Neural cell (in vitro differentiated cells): ENCODE data around the gene BNIP5. TPM values are rescaled to one million over a fixed set of nuclear protein-coding genes. Genes with fewer than 3 reads are reported as not detected.
A peak's percentile ranks its signal among the peaks of the same experiment; 100 is the strongest.

Experiments
- H2AFZ ChIP-seq: fragments of 200-600, 300-800 bp; sonication (generic), shearing (Covaris generic); 2 replicates; pipeline ENCODE4 v1.6.0; 2014; ENCODE audit warnings: low read depth, mild to moderate bottlenecking, antibody characterized with exemption, low read length, moderate library complexity
- H3F3A ChIP-seq: fragments of 200-600 bp; shearing (Covaris generic); 2 replicates; pipeline ENCODE4 v1.6.1; 2016; ENCODE audit warnings: mild to moderate bottlenecking, moderate library complexity, mixed read lengths, antibody characterized with exemption, low read length; ENCODE audit not compliant: insufficient read depth, poor library complexity, severe bottlenecking
- H3K27ac ChIP-seq: fragments of 200-600, 300-800 bp; sonication (generic), shearing (Covaris generic); 2 replicates; pipeline ENCODE4 v1.5.1; 2014; ENCODE audit warnings: mild to moderate bottlenecking, low read length, moderate library complexity
- H3K27me3 ChIP-seq: fragments of 300-800, 200-600 bp; sonication (generic), shearing (Covaris generic); 2 replicates; pipeline ENCODE4 v1.6.0; 2014; ENCODE audit warnings: mild to moderate bottlenecking, low read depth, low read length, moderate library complexity; ENCODE audit not compliant: insufficient read depth
- H3K36me3 ChIP-seq: fragments of 300-800, 200-600 bp; sonication (generic), shearing (Covaris generic); 2 replicates; pipeline ENCODE4 v1.5.1; 2014; ENCODE audit warnings: mild to moderate bottlenecking, antibody characterized with exemption, low read length, moderate library complexity; ENCODE audit not compliant: insufficient read depth
- H3K4me2 ChIP-seq: fragments of 300-800, 200-600 bp; sonication (generic), shearing (Covaris generic); 2 replicates; pipeline ENCODE4 v1.6.0; 2014; ENCODE audit warnings: mild to moderate bottlenecking, low read length
- H3K4me3 ChIP-seq: fragments of 300-800, 200-600 bp; sonication (generic), shearing (Covaris generic); 2 replicates; pipeline ENCODE4 v1.5.1; 2014; ENCODE audit warnings: mild to moderate bottlenecking, low read length, moderate library complexity
- H3K79me2 ChIP-seq: fragments of 200-600 bp; shearing (Covaris generic); replicated peaks from 2 replicates; pipeline ENCODE4 v1.6.0; 2014; ENCODE audit warnings: mild to moderate bottlenecking, low read length, moderate library complexity; ENCODE audit not compliant: insufficient read depth
- H3K9ac ChIP-seq: fragments of 300-800, 200-600 bp; sonication (generic), shearing (Covaris generic); 2 replicates; pipeline ENCODE4 v1.6.1; 2016; ENCODE audit warnings: mild to moderate bottlenecking, low read length, mixed read lengths
- H3K9me2 ChIP-seq: fragments of 200-600 bp; shearing (Covaris generic); 2 replicates; pipeline ENCODE4 v1.6.1; 2016; ENCODE audit warnings: mild to moderate bottlenecking, low read length, mixed read lengths; ENCODE audit not compliant: insufficient read depth
- H3K9me3 ChIP-seq: fragments of 200-600, 300-800 bp; sonication (generic), shearing (Covaris generic); 2 replicates; pipeline ENCODE4 v1.6.1; 2016; ENCODE audit warnings: mild to moderate bottlenecking, mixed run types, low read length, moderate library complexity, mixed read lengths
- H4K20me1 ChIP-seq: fragments of 200-600 bp; shearing (Covaris generic); 2 replicates; pipeline ENCODE4 v1.6.1; 2016; ENCODE audit warnings: mild to moderate bottlenecking, mixed run types; ENCODE audit not compliant: insufficient read depth
- EP300 ChIP-seq: fragments of 450-650 bp; conservative IDR thresholded peaks from 2 replicates; pipeline ENCODE4 v1.6.1; 2014; ENCODE audit warnings: antibody characterized with exemption, mild to moderate bottlenecking, moderate library complexity; ENCODE audit not compliant: poor library complexity, severe bottlenecking
- EZH2 ChIP-seq: fragments of 200-600, 300-800 bp; shearing (Covaris generic), sonication (generic); IDR thresholded peaks from 2 replicates; pipeline ENCODE4 v1.6.1; 2014; ENCODE audit warnings: antibody characterized with exemption, low read length, borderline replicate concordance, mild to moderate bottlenecking; ENCODE audit not compliant: insufficient read depth, poor library complexity, severe bottlenecking
- MXI1 ChIP-seq: fragments of 450-650 bp; conservative IDR thresholded peaks from 2 replicates; pipeline ENCODE4 v1.6.1; 2014; ENCODE audit warnings: antibody characterized with exemption, mild to moderate bottlenecking; ENCODE audit not compliant: poor library complexity, severe bottlenecking
- POLR2AphosphoS5 ChIP-seq: IDR thresholded peaks from 2 replicates; pipeline ENCODE4 v1.6.1; 2012
- RAD21 ChIP-seq: fragments of 450-650 bp; conservative IDR thresholded peaks from 2 replicates; pipeline ENCODE4 v1.6.1; 2014; ENCODE audit warnings: antibody characterized with exemption, mild to moderate bottlenecking, moderate library complexity
- SMC3 ChIP-seq: fragments of 450-650 bp; conservative IDR thresholded peaks from 2 replicates; pipeline ENCODE4 v1.6.1; 2014; ENCODE audit warnings: antibody characterized with exemption, mild to moderate bottlenecking, moderate library complexity; ENCODE audit not compliant: poor library complexity
- TAF1 ChIP-seq: IDR thresholded peaks from 2 replicates; pipeline ENCODE4 v1.6.1; 2012; ENCODE audit warnings: low read depth
- polyA plus RNA-seq: library from polyadenylated mRNA; depleted of rRNA; stranded (reverse); fragments of >200 nt; gene quantifications from 2 replicates; pipeline ENCODE4 v1.2.3, GENCODE V29; 2014
- TF ChIP-seq, protein P1 (sequence below): IDR thresholded peaks from 2 replicates; pipeline ENCODE4 v1.6.1; 2012; ENCODE audit warnings: borderline replicate concordance
- TF ChIP-seq, protein P2 (sequence below): fragments of 450-650 bp; IDR thresholded peaks from 2 replicates; pipeline ENCODE4 v1.5.1; 2014; ENCODE audit warnings: antibody characterized with exemption, mild to moderate bottlenecking, moderate library complexity; ENCODE audit not compliant: poor library complexity, severe bottlenecking

BNIP5 gene
- polyA plus RNA-seq, 1 donor from 2014 or later: not detected

DNA sequence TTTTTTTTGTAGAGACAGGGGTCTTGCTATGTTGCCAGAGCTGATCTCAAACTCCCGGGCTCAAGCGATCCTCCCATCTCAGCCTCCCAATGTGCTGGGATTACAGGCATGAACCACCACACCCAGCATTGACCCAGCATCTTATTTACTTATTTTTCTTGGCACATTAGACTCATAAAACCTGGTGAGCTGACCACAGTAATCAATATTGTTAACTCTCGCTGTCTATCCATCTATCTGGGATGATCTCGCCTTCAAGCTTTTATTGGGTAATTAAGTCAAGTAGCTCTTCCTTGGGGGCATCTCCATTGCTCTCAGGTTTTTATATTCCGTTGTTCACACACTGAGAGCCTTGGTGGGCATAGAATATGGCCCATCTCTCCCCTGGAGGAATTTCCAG, 49.8 kb downstream of the BNIP5 start:
- no peak for TF ChIP-seq SMC3
- no peak for TF ChIP-seq MXI1
- TF ChIP-seq, protein P1, sequence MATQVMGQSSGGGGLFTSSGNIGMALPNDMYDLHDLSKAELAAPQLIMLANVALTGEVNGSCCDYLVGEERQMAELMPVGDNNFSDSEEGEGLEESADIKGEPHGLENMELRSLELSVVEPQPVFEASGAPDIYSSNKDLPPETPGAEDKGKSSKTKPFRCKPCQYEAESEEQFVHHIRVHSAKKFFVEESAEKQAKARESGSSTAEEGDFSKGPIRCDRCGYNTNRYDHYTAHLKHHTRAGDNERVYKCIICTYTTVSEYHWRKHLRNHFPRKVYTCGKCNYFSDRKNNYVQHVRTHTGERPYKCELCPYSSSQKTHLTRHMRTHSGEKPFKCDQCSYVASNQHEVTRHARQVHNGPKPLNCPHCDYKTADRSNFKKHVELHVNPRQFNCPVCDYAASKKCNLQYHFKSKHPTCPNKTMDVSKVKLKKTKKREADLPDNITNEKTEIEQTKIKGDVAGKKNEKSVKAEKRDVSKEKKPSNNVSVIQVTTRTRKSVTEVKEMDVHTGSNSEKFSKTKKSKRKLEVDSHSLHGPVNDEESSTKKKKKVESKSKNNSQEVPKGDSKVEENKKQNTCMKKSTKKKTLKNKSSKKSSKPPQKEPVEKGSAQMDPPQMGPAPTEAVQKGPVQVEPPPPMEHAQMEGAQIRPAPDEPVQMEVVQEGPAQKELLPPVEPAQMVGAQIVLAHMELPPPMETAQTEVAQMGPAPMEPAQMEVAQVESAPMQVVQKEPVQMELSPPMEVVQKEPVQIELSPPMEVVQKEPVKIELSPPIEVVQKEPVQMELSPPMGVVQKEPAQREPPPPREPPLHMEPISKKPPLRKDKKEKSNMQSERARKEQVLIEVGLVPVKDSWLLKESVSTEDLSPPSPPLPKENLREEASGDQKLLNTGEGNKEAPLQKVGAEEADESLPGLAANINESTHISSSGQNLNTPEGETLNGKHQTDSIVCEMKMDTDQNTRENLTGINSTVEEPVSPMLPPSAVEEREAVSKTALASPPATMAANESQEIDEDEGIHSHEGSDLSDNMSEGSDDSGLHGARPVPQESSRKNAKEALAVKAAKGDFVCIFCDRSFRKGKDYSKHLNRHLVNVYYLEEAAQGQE: no peak
- TF ChIP-seq RAD21: no peak
- TF ChIP-seq, protein P2, sequence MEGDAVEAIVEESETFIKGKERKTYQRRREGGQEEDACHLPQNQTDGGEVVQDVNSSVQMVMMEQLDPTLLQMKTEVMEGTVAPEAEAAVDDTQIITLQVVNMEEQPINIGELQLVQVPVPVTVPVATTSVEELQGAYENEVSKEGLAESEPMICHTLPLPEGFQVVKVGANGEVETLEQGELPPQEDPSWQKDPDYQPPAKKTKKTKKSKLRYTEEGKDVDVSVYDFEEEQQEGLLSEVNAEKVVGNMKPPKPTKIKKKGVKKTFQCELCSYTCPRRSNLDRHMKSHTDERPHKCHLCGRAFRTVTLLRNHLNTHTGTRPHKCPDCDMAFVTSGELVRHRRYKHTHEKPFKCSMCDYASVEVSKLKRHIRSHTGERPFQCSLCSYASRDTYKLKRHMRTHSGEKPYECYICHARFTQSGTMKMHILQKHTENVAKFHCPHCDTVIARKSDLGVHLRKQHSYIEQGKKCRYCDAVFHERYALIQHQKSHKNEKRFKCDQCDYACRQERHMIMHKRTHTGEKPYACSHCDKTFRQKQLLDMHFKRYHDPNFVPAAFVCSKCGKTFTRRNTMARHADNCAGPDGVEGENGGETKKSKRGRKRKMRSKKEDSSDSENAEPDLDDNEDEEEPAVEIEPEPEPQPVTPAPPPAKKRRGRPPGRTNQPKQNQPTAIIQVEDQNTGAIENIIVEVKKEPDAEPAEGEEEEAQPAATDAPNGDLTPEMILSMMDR: no peak
- no peak for TF ChIP-seq TAF1
- no peak for TF ChIP-seq POLR2AphosphoS5
- TF ChIP-seq EP300: no peak
- TF ChIP-seq EZH2: no peak
- peak overlapping the region; percentile 98 for H3K27ac ChIP-seq
- H3K27me3 ChIP-seq: no peaks in the 10 kb centered on the region
- no peak overlapping the region for H2AFZ ChIP-seq
- H3K4me3 ChIP-seq: no peak overlapping the region
- H3K9ac ChIP-seq: peak overlapping the region; percentile 20
- H3K36me3 ChIP-seq: no peaks in the 10 kb centered on the region
- H4K20me1 ChIP-seq: no peaks in the 10 kb centered on the region
- H3K4me2 ChIP-seq: no peak overlapping the region
- no peaks in the 10 kb centered on the region for H3K9me2 ChIP-seq
- peaks cover 5% of the 10 kb centered on the region for H3F3A ChIP-seq
- no peaks in the 10 kb centered on the region for H3K79me2 ChIP-seq
- no peaks in the 10 kb centered on the region for H3K9me3 ChIP-seq

DNA sequence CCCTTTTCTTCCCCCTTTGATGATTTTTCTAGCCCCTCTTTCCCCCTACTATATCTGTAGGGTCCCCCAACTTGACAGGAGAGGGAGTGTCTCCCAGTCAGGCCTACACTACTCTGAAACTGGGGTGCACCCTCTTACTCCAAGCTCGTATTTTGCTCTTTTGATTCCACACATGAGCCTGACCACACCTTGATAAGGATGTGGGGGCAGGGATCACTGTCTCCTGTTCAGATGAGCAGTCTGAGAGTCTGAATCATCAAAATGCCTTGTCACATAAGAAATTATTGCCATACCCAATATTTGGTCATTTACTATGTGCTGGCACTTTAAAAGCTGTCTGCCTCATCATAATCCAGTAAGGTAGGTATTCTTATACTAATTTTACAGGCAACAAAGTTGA, 50.9 kb downstream of the BNIP5 start:
- no peaks in the 10 kb centered on the region for H3K27me3 ChIP-seq
- H3K27ac ChIP-seq: peak overlapping the region; percentile 98
- no peak for TF ChIP-seq POLR2AphosphoS5
- TF ChIP-seq EP300: no peak
- TF ChIP-seq, protein P2: no peak
- TF ChIP-seq, protein P1: no peak
- no peak for TF ChIP-seq EZH2
- TF ChIP-seq RAD21: no peak
- no peak for TF ChIP-seq TAF1
- TF ChIP-seq SMC3: no peak
- no peak for TF ChIP-seq MXI1

More for the DNA sequence above, 50.9 kb downstream of the BNIP5 start:
- Histone ChIP-seq H3K79me2 (no peaks in the 10 kb centered on the region), H3K36me3 (no peaks in the 10 kb centered on the region), H2AFZ (peak overlapping the region; percentile 57), H3K9me3 (no peaks in the 10 kb centered on the region), H3K4me2 (peak overlapping the region; percentile 75), H3K9ac (peak overlapping the region; percentile 65), H3F3A (peaks cover 5% of the 10 kb centered on the region), H3K9me2 (no peaks in the 10 kb centered on the region), H4K20me1 (no peaks in the 10 kb centered on the region), H3K4me3 (peak overlapping the region; percentile 59)
